Neural cell (in vitro differentiated cells): Measurements from ENCODE around the gene RGS9BP.
"Not testable (repeated sequence)": the region's sequence is repeated elsewhere in the genome, so short reads cannot be mapped to it uniquely, and the experiment has no call there.

Experiments
- EP300 ChIP-seq: fragments of 450-650 bp; conservative IDR thresholded peaks from 2 replicates; pipeline ENCODE4 v1.6.1; 2014; ENCODE audit warnings: antibody characterized with exemption, mild to moderate bottlenecking, moderate library complexity; ENCODE audit not compliant: poor library complexity, severe bottlenecking
- TF ChIP-seq, protein P1 (sequence below): IDR thresholded peaks from 2 replicates; pipeline ENCODE4 v1.6.1; 2012; ENCODE audit warnings: borderline replicate concordance
- TF ChIP-seq, protein P2 (sequence below): fragments of 450-650 bp; IDR thresholded peaks from 2 replicates; pipeline ENCODE4 v1.5.1; 2014; ENCODE audit warnings: antibody characterized with exemption, mild to moderate bottlenecking, moderate library complexity; ENCODE audit not compliant: poor library complexity, severe bottlenecking

DNA sequence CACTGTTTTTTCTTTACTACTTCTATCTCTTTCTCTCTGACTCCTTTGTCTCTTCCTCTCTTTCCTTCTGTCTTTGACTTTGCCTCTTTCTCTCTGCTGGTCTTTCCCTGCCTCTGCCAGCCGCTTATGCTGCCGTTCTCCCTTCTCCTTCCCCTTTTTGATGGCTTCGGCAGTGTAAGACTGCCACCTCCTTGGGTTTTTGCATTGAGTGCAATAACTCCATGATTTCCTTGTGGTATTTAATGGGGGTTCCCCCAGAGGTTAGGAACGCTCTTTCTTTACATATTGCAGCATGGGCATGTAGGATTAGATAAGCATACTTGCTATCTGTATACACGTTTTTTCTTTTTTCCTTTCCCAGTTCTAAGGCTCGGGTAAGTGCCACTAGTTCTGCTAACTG is 19.9 kb downstream of the RGS9BP start:
- TF ChIP-seq, protein P1, sequence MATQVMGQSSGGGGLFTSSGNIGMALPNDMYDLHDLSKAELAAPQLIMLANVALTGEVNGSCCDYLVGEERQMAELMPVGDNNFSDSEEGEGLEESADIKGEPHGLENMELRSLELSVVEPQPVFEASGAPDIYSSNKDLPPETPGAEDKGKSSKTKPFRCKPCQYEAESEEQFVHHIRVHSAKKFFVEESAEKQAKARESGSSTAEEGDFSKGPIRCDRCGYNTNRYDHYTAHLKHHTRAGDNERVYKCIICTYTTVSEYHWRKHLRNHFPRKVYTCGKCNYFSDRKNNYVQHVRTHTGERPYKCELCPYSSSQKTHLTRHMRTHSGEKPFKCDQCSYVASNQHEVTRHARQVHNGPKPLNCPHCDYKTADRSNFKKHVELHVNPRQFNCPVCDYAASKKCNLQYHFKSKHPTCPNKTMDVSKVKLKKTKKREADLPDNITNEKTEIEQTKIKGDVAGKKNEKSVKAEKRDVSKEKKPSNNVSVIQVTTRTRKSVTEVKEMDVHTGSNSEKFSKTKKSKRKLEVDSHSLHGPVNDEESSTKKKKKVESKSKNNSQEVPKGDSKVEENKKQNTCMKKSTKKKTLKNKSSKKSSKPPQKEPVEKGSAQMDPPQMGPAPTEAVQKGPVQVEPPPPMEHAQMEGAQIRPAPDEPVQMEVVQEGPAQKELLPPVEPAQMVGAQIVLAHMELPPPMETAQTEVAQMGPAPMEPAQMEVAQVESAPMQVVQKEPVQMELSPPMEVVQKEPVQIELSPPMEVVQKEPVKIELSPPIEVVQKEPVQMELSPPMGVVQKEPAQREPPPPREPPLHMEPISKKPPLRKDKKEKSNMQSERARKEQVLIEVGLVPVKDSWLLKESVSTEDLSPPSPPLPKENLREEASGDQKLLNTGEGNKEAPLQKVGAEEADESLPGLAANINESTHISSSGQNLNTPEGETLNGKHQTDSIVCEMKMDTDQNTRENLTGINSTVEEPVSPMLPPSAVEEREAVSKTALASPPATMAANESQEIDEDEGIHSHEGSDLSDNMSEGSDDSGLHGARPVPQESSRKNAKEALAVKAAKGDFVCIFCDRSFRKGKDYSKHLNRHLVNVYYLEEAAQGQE, result not testable (repeated sequence)
- not testable (repeated sequence) for TF ChIP-seq EP300
- TF ChIP-seq, protein P2, sequence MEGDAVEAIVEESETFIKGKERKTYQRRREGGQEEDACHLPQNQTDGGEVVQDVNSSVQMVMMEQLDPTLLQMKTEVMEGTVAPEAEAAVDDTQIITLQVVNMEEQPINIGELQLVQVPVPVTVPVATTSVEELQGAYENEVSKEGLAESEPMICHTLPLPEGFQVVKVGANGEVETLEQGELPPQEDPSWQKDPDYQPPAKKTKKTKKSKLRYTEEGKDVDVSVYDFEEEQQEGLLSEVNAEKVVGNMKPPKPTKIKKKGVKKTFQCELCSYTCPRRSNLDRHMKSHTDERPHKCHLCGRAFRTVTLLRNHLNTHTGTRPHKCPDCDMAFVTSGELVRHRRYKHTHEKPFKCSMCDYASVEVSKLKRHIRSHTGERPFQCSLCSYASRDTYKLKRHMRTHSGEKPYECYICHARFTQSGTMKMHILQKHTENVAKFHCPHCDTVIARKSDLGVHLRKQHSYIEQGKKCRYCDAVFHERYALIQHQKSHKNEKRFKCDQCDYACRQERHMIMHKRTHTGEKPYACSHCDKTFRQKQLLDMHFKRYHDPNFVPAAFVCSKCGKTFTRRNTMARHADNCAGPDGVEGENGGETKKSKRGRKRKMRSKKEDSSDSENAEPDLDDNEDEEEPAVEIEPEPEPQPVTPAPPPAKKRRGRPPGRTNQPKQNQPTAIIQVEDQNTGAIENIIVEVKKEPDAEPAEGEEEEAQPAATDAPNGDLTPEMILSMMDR, result not testable (repeated sequence)
